Trophoblast cell (in vitro differentiated cells and primary cell): Measurements from ENCODE around the gene CACNG1.

Experiments used
- DNase-seq, 2 donors: peaks; one replicate each; pipeline ENCODE4 v3.0.0-alpha.2; 2016
- H2AFZ ChIP-seq: 2 replicates; pipeline ENCODE4 v1.6.1; 2013; ENCODE audit warnings: low read length, moderate library complexity, mild to moderate bottlenecking; ENCODE audit not compliant: insufficient read depth, poor library complexity
- H2AK5ac ChIP-seq: 2 replicates; pipeline ENCODE4 v1.6.1; 2013; ENCODE audit warnings: mild to moderate bottlenecking, low read length
- H2BK120ac ChIP-seq: 2 replicates; pipeline ENCODE4 v1.6.1; 2013; ENCODE audit warnings: low read length, mild to moderate bottlenecking, moderate library complexity; ENCODE audit not compliant: insufficient read depth, poor library complexity
- H2BK12ac ChIP-seq: 2 replicates; pipeline ENCODE4 v1.6.1; 2013; ENCODE audit warnings: mild to moderate bottlenecking, low read length, moderate library complexity
- H2BK5ac ChIP-seq: 2 replicates; pipeline ENCODE4 v1.6.1; 2013; ENCODE audit warnings: low read length, low read depth, moderate library complexity, mild to moderate bottlenecking; ENCODE audit not compliant: poor library complexity
- H3K14ac ChIP-seq: 2 replicates; pipeline ENCODE4 v1.6.1; 2013; ENCODE audit warnings: mild to moderate bottlenecking, low read length
- H3K18ac ChIP-seq: 2 replicates; pipeline ENCODE4 v1.6.1; 2013; ENCODE audit warnings: mild to moderate bottlenecking, low read length
- H3K23ac ChIP-seq: 2 replicates; pipeline ENCODE4 v1.6.1; 2013; ENCODE audit warnings: low read length
- H3K27ac ChIP-seq: 2 replicates; pipeline ENCODE4 v1.5.1; 2013; ENCODE audit warnings: low read depth, mild to moderate bottlenecking, inconsistent platforms, low read length, moderate library complexity
- H3K27me3 ChIP-seq: 2 replicates; pipeline ENCODE4 v1.6.1; 2013; ENCODE audit warnings: inconsistent platforms, mild to moderate bottlenecking, low read length, moderate library complexity; ENCODE audit not compliant: insufficient read depth
- H3K36me3 ChIP-seq, 2 experiments: 1 replicate in 1 of 2; 2 replicates in 1 of 2; pipeline ENCODE4 v1.6.1; 2013; ENCODE audit warnings: low read length in 2 of 2, mild to moderate bottlenecking in 2 of 2, moderate library complexity in 1 of 2; ENCODE audit not compliant: insufficient read depth in 2 of 2, control insufficient read depth in 1 of 2
- H3K4ac ChIP-seq: 2 replicates; pipeline ENCODE4 v1.6.1; 2013; ENCODE audit warnings: low read depth, mild to moderate bottlenecking, low read length, moderate library complexity
- H3K4me1 ChIP-seq, 2 experiments: 1 replicate in 1 of 2; 2 replicates in 1 of 2; pipeline ENCODE4 v1.6.1; 2013; ENCODE audit warnings: low read length in 2 of 2, mild to moderate bottlenecking in 2 of 2, moderate library complexity in 1 of 2; ENCODE audit not compliant: insufficient read depth in 2 of 2, control insufficient read depth in 1 of 2
- H3K4me2 ChIP-seq: 2 replicates; pipeline ENCODE4 v1.6.1; 2013; ENCODE audit warnings: inconsistent platforms, mild to moderate bottlenecking, low read length, moderate library complexity
- H3K4me3 ChIP-seq: 2 replicates; pipeline ENCODE4 v1.5.1; 2013; ENCODE audit warnings: mild to moderate bottlenecking, low read depth, low read length, inconsistent platforms
- H3K79me1 ChIP-seq: one replicate; pipeline ENCODE4 v1.6.1; 2013; ENCODE audit warnings: low read length
- H3K79me2 ChIP-seq: 2 replicates; pipeline ENCODE4 v1.6.1; 2013; ENCODE audit warnings: low read length, mild to moderate bottlenecking; ENCODE audit not compliant: control insufficient read depth, insufficient read depth, poor library complexity
- H3K9ac ChIP-seq: 2 replicates; pipeline ENCODE4 v1.6.1; 2013; ENCODE audit warnings: mild to moderate bottlenecking, low read length
- H3K9me3 ChIP-seq: 2 replicates; pipeline ENCODE4 v1.6.1; 2013; ENCODE audit warnings: low read depth, mild to moderate bottlenecking, control low read depth, inconsistent platforms, low read length; ENCODE audit not compliant: insufficient read depth
- H4K12ac ChIP-seq: 2 replicates; pipeline ENCODE4 v1.6.1; 2013; ENCODE audit warnings: low read depth, mild to moderate bottlenecking, low read length, moderate library complexity
- H4K8ac ChIP-seq: 2 replicates; pipeline ENCODE4 v1.6.1; 2013; ENCODE audit warnings: low read depth, mild to moderate bottlenecking, low read length, moderate library complexity
- H4K91ac ChIP-seq: one replicate; pipeline ENCODE4 v1.6.1; 2013; ENCODE audit warnings: low read depth, mild to moderate bottlenecking, low read length, moderate library complexity
- WGBS: extraction: QIAGEN DNeasy Blood & Tissue Kit; methylation state at CpG from one replicate; pipeline ENCODE4 v1.1.7; 2013; ENCODE audit warnings: missing lambda C conversion rate; ENCODE audit not compliant: insufficient read length, insufficient coverage; ENCODE audit errors: extremely low coverage; 5-methylcytosine and 5-hydroxymethylcytosine counted together

The CACNG1 gene

DNA sequence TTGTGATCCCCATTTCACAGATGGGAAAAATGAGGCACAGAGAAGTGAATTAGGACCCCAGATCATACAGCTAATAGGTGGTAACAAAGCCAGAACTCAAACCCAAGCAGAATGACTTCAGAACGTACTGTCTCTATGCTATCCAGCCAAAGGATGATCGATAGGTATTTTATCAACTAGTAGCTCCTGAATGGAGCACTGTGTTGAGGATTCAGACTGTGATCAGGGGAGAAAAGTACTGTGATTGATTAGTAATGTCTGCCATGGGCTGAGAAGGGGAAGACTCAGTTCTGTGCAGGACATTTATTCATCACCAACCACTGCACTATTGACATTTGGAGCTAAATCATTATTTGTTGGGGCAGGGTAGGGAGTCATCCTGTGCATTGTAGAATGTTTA is 41.1 kb upstream of the CACNG1 start:
- Histone ChIP-seq H3K18ac (no peak overlapping the region), H2AFZ (no peak overlapping the region), H2AK5ac (no peak overlapping the region), H3K4me3 (no peak overlapping the region), H3K9me3 (peaks cover 10% of the 10 kb centered on the region), H3K14ac (no peak overlapping the region), H3K23ac (no peak overlapping the region), H4K12ac (no peak overlapping the region), H4K91ac (no peak overlapping the region), H2BK120ac (no peak overlapping the region), H3K79me2 (no peaks in the 10 kb centered on the region), H3K4me2 (no peak overlapping the region), H3K36me3 (peaks cover 16 to 17% of the 10 kb centered on the region in 2 experiments), H3K9ac (no peak overlapping the region), H3K79me1 (no peaks in the 10 kb centered on the region), H3K27me3 (no peaks in the 10 kb centered on the region), H2BK12ac (no peak overlapping the region), H3K4ac (no peak overlapping the region), H4K8ac (no peak overlapping the region), H3K4me1 (peaks cover 0 to 4% of the 10 kb centered on the region in 2 experiments), H3K27ac (no peak overlapping the region), H2BK5ac (no peak overlapping the region)
- WGBS = no CpG with 5 or more reads among the region's 2 CpGs
- no peak for DNase-seq

DNA sequence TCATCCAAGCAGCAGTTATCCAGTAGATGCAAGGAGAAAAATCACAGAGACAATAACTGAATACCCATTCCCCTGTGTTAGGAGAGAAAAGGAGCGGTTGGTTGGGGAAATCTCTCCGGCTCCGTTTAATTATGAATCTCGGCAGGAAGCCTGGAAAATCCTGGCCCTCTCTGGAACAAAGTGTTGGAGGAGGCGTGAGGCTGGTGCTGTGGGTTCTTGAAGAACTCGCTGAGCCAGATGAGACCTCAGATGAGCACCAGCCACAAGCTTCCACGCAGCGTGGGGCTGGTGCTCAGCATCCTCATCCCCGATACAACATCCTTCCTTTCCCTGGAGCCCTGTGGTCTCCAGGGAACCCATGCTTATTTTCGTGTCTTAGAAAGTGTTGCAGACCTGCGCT is 40.2 kb upstream of the CACNG1 start:
- Histone ChIP-seq H2BK5ac (no peak overlapping the region), H2BK12ac (no peak overlapping the region), H3K23ac (no peak overlapping the region), H3K27me3 (no peaks in the 10 kb centered on the region), H3K27ac (no peak overlapping the region), H3K79me2 (no peaks in the 10 kb centered on the region), H4K8ac (no peak overlapping the region), H3K14ac (no peak overlapping the region), H2BK120ac (no peak overlapping the region), H2AK5ac (no peak overlapping the region), H3K79me1 (no peaks in the 10 kb centered on the region), H3K9me3 (peaks cover 10% of the 10 kb centered on the region), H3K18ac (no peak overlapping the region), H3K4me1 (peaks cover 0 to 4% of the 10 kb centered on the region in 2 experiments), H4K91ac (no peak overlapping the region), H3K4me2 (no peak overlapping the region), H3K36me3 (peaks cover 16 to 18% of the 10 kb centered on the region in 2 experiments), H2AFZ (no peak overlapping the region), H4K12ac (no peak overlapping the region), H3K4me3 (no peak overlapping the region), H3K4ac (no peak overlapping the region), H3K9ac (no peak overlapping the region)
- WGBS = no CpG with 5 or more reads among the region's 11 CpGs
- DNase-seq = no peak

DNA sequence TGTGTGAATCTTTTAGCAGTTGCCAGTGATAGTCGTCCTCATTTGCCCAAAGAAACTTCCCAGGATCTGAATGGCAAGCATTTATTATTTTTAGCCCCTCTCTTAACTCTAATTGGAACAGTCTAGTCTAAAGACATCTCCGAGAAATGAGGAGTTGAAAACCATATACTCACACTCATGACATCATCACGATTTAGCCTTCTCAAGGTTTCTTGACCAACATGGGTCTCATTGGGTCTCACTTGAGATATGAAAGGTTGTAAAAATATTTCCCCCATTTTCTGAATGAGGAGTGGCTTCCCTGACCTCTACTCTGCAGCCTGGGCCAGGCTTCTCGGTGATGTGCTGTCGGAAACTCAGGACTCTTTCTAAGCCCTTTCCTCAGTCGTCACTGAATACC is 37.1 kb upstream of the CACNG1 start:
- Histone ChIP-seq H2AK5ac (no peak overlapping the region), H3K9ac (no peak overlapping the region), H3K18ac (no peak overlapping the region), H4K8ac (no peak overlapping the region), H2BK120ac (no peak overlapping the region), H3K4me3 (no peak overlapping the region), H4K91ac (no peak overlapping the region), H3K4me1 (peaks cover 0 to 4% of the 10 kb centered on the region in 2 experiments), H3K79me2 (no peaks in the 10 kb centered on the region), H2BK12ac (no peak overlapping the region), H3K27me3 (no peaks in the 10 kb centered on the region), H2AFZ (no peak overlapping the region), H3K79me1 (no peaks in the 10 kb centered on the region), H3K36me3 (peaks cover 0 to 16% of the 10 kb centered on the region in 2 experiments), H3K23ac (no peak overlapping the region), H4K12ac (no peak overlapping the region), H3K4me2 (no peak overlapping the region), H3K14ac (no peak overlapping the region), H2BK5ac (no peak overlapping the region), H3K9me3 (peaks cover 2% of the 10 kb centered on the region), H3K27ac (no peak overlapping the region), H3K4ac (no peak overlapping the region)
- no CpG with 5 or more reads among the region's 6 CpGs for WGBS
- no peak for DNase-seq

DNA sequence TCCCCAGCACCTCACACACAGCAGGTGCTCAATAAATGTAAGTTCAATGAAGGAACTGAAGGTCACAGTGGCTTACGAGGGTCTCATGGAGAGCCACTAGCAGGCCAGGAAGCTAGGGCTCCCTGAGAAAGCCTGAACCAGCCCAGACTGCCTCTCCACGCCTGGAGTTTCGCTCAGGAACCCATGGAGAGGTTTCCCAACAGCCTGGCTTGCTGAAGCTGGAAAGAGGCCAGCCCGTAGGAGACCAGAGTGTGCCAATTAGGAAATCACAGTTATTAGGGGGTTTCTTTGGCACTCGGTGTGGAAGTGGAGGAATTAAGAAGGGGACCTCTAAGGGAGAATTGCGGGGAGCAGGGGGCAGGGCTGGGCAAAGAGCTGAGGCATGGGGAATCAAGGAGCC is 36.3 kb upstream of the CACNG1 start:
- WGBS = no CpG with 5 or more reads among the region's 6 CpGs
- no peak overlapping the region for H3K4ac ChIP-seq

More for the DNA sequence above, 36.3 kb upstream of the CACNG1 start:
- no peak overlapping the region for H2BK5ac ChIP-seq
- no peaks in the 10 kb centered on the region for H3K27me3 ChIP-seq
- no peak for DNase-seq
- H4K91ac ChIP-seq = no peak overlapping the region
- peaks cover 2% of the 10 kb centered on the region for H3K9me3 ChIP-seq
- H4K12ac ChIP-seq = no peak overlapping the region
- no peak overlapping the region for H3K9ac ChIP-seq
- peaks cover 0 to 16% of the 10 kb centered on the region in 2 experiments for H3K36me3 ChIP-seq
- no peak overlapping the region for H3K23ac ChIP-seq
- peaks cover 0 to 4% of the 10 kb centered on the region in 2 experiments for H3K4me1 ChIP-seq
- no peak overlapping the region for H3K4me3 ChIP-seq
- no peak overlapping the region for H3K18ac ChIP-seq
- H3K79me1 ChIP-seq = no peaks in the 10 kb centered on the region
- H2BK12ac ChIP-seq = no peak overlapping the region
- H2AK5ac ChIP-seq = no peak overlapping the region
- H3K27ac ChIP-seq = no peak overlapping the region
- H4K8ac ChIP-seq = no peak overlapping the region
- H3K4me2 ChIP-seq = no peak overlapping the region
- no peak overlapping the region for H3K14ac ChIP-seq
- no peaks in the 10 kb centered on the region for H3K79me2 ChIP-seq
- H2BK120ac ChIP-seq = no peak overlapping the region
- no peak overlapping the region for H2AFZ ChIP-seq
